ENCODE data around the gene PTGER2. TPM values are rescaled to one million over a fixed set of nuclear protein-coding genes. Genes with fewer than 3 reads are reported as not detected.
A peak's percentile ranks its signal among the peaks of the same experiment; 100 is the strongest.

The PTGER2 gene
- total RNA-seq, 3 donors from 2014 or later (not counting 1 experiment from before 2014, with no cell fraction given), result 55.3 to 67.9 (median 60.6) TPM

GRCh38 chr14:52348776-52349175 is 34.7 kb downstream of the PTGER2 start:
- Mint-ChIP-seq H3K27me3 (ENCODE audit: low read depth in 2 of 2) (no peaks in the 10 kb centered on the region), H3K4me3 (no peak overlapping the region), H3K9me3 (peaks cover 0 to 2% of the 10 kb centered on the region in 2 donors), H3K27ac (peak overlapping the region; percentile 95), H3K4me1 (peaks cover 52 to 63% of the 10 kb centered on the region in 2 donors), H3K36me3 (no peaks in the 10 kb centered on the region)
- H3K4me1 ChIP-seq (ENCODE audit: control insufficient read depth, insufficient read depth, low read length), result peaks cover 30% of the 10 kb centered on the region
- no peaks in the 10 kb centered on the region for H3K9me3 ChIP-seq (ENCODE audit: control insufficient read depth, insufficient read depth, low read length)
- no peak for TF ChIP-seq CTCF (IDR thresholded peaks at IDR 0.05)
- H3K36me3 ChIP-seq (ENCODE audit: control insufficient read depth, insufficient read depth, low read length), result no peaks in the 10 kb centered on the region
- intact Hi-C loops (cut with micrococcal nuclease), result no loop called here
- WGBS (ENCODE audit: insufficient coverage), result 72% methylated on average over 2 of the region's 2 CpGs
- DNase-seq (no peak), ATAC-seq (no peak)
- no peak overlapping the region for H3K4me3 ChIP-seq (ENCODE audit: low read length)
- H3K27me3 ChIP-seq (ENCODE audit: control insufficient read depth, insufficient read depth, low read length), result no peaks in the 10 kb centered on the region
- H3K27ac ChIP-seq (ENCODE audit: low read length), result peak overlapping the region; percentile 13

- DNase-seq, result peak in 1 of 2 donors; percentile 23
- Histone ChIP-seq H3K27ac (ENCODE audit: low read length) (peak overlapping the region; percentile 85), H3K9me3 (ENCODE audit: control insufficient read depth, insufficient read depth, low read length) (no peaks in the 10 kb centered on the region), H3K4me3 (ENCODE audit: low read length) (no peak overlapping the region), H3K4me1 (ENCODE audit: control insufficient read depth, insufficient read depth, low read length) (peaks cover 33% of the 10 kb centered on the region), H3K27me3 (ENCODE audit: control insufficient read depth, insufficient read depth, low read length) (no peaks in the 10 kb centered on the region), H3K36me3 (ENCODE audit: control insufficient read depth, insufficient read depth, low read length) (no peaks in the 10 kb centered on the region)
- Mint-ChIP-seq H3K4me1 (peaks cover 61 to 73% of the 10 kb centered on the region in 2 donors), H3K4me3 (no peak overlapping the region), H3K27me3 (ENCODE audit: low read depth in 2 of 2) (no peaks in the 10 kb centered on the region), H3K9me3 (peaks cover 0 to 4% of the 10 kb centered on the region in 2 donors), H3K27ac (peak overlapping the region; percentile 95), H3K36me3 (peaks cover 3% of the 10 kb centered on the region)
- intact Hi-C loops (cut with micrococcal nuclease), result loop anchor here (10.0 kb wide), 1 partner anchor 55 kb away; no protein-coding TSS in a partner anchor
- 32% methylated on average over 2 of the region's 2 CpGs for WGBS (ENCODE audit: insufficient coverage)
- peak; percentile 48 to 75 (median 66) for ATAC-seq
- no peak for TF ChIP-seq CTCF (IDR thresholded peaks at IDR 0.05)
Measured at GRCh38 chr14:52349731-52350130, 35.6 kb downstream of the PTGER2 start.

- H3K27me3 ChIP-seq (ENCODE audit: control insufficient read depth, insufficient read depth, low read length), result no peaks in the 10 kb centered on the region
- peak overlapping the region; percentile 85 for H3K27ac ChIP-seq (ENCODE audit: low read length)
- peaks cover 37% of the 10 kb centered on the region for H3K4me1 ChIP-seq (ENCODE audit: control insufficient read depth, insufficient read depth, low read length)
- no peaks in the 10 kb centered on the region for H3K36me3 ChIP-seq (ENCODE audit: control insufficient read depth, insufficient read depth, low read length)
- peak overlapping the region; percentile 4 for H3K4me3 Mint-ChIP-seq
- 78% methylated on average over 3 of the region's 3 CpGs for WGBS (ENCODE audit: insufficient coverage)
- peaks cover 69 to 76% of the 10 kb centered on the region in 2 donors for H3K4me1 Mint-ChIP-seq
- TF ChIP-seq CTCF (IDR thresholded peaks at IDR 0.05), result no peak
- no peak overlapping the region for H3K4me3 ChIP-seq (ENCODE audit: low read length)
- peak overlapping the region; percentile 95 for H3K27ac Mint-ChIP-seq
- intact Hi-C loops (cut with micrococcal nuclease), result loop anchor here (10.0 kb wide), 1 partner anchor 54 kb away; no protein-coding TSS in a partner anchor
- peaks cover 0 to 3% of the 10 kb centered on the region in 2 donors for H3K9me3 Mint-ChIP-seq
- H3K27me3 Mint-ChIP-seq (ENCODE audit: low read depth in 2 of 2), result no peaks in the 10 kb centered on the region
- no peaks in the 10 kb centered on the region for H3K9me3 ChIP-seq (ENCODE audit: control insufficient read depth, insufficient read depth, low read length)
- no peak for DNase-seq
- no peak for ATAC-seq
- H3K36me3 Mint-ChIP-seq, result peaks cover 8% of the 10 kb centered on the region
Measured at GRCh38 chr14:52350445-52350844, 36.3 kb downstream of the PTGER2 start.

Measured in natural killer cell (primary cell).